Karpas-422 (cell line): ENCODE data around the gene CANT1. TPM values are rescaled to one million over a fixed set of nuclear protein-coding genes. Genes with fewer than 3 reads are reported as not detected.

Experiments
- DNase-seq: peaks from one replicate; pipeline ENCODE4 v3.0.0-alpha.2; 2015
- H2AFZ ChIP-seq: fragments of 200-600 bp; sonication (generic); 2 replicates; pipeline ENCODE4 v1.6.1; 2014; ENCODE audit warnings: antibody characterized with exemption, low read length, mixed read lengths
- H3K27ac ChIP-seq: fragments of 200-600 bp; sonication (generic); 2 replicates; pipeline ENCODE4 v1.5.1; 2014; ENCODE audit warnings: mild to moderate bottlenecking, low read length, moderate library complexity
- H3K27me3 ChIP-seq: fragments of 200-600 bp; sonication (generic); 2 replicates; pipeline ENCODE4 v1.6.1; 2014; ENCODE audit warnings: low read length, mixed read lengths
- H3K36me3 ChIP-seq: fragments of 200-600 bp; sonication (generic); 2 replicates; pipeline ENCODE4 v1.6.1; 2014; ENCODE audit warnings: low read length, mixed read lengths; ENCODE audit not compliant: insufficient read depth
- H3K4me1 ChIP-seq: fragments of 200-600 bp; sonication (generic); 2 replicates; pipeline ENCODE4 v1.6.1; 2014; ENCODE audit warnings: mild to moderate bottlenecking, low read length, mixed read lengths
- H3K4me2 ChIP-seq: fragments of 200-600 bp; sonication (generic); 2 replicates; pipeline ENCODE4 v1.6.1; 2014; ENCODE audit warnings: low read length, low read depth, mild to moderate bottlenecking; ENCODE audit not compliant: poor library complexity, severe bottlenecking
- H3K4me3 ChIP-seq: fragments of 200-600 bp; sonication (generic); 2 replicates; pipeline ENCODE4 v1.5.1; 2014; ENCODE audit warnings: mild to moderate bottlenecking, antibody characterized with exemption, low read length, mixed read lengths
- H3K79me2 ChIP-seq: fragments of 200-600 bp; sonication (generic); 2 replicates; pipeline ENCODE4 v1.6.1; 2014; ENCODE audit warnings: mild to moderate bottlenecking, low read length, mixed read lengths
- H3K9ac ChIP-seq: fragments of 200-600 bp; sonication (generic); 2 replicates; pipeline ENCODE4 v1.6.0; 2014; ENCODE audit warnings: low read length
- H3K9me2 ChIP-seq: fragments of 200-600 bp; sonication (generic), shearing (Covaris generic); replicated peaks from 2 replicates; pipeline ENCODE4 v1.6.0; 2014; ENCODE audit warnings: mild to moderate bottlenecking, low read length, moderate library complexity; ENCODE audit not compliant: insufficient read depth
- H3K9me3 ChIP-seq: fragments of 300-700, 200-600 bp; sonication (generic); 2 replicates; pipeline ENCODE4 v1.6.1; 2014; ENCODE audit warnings: low read length, mixed read lengths
- H4K20me1 ChIP-seq: fragments of 200-600 bp; sonication (generic); 2 replicates; pipeline ENCODE4 v1.6.1; 2014; ENCODE audit warnings: mild to moderate bottlenecking, antibody characterized with exemption, low read length, low read depth; ENCODE audit not compliant: insufficient read depth
- total RNA-seq: library from RNA; depleted of rRNA; stranded (reverse); fragments of >200 nt; shearing (Covaris generic); gene quantifications from 2 replicates; pipeline ENCODE4 v1.2.3, GENCODE V29; 2014; ENCODE audit warnings: low replicate concordance

CANT1 gene
- total RNA-seq, 1 experiment from 2014 or later: 22.7 TPM

DNA sequence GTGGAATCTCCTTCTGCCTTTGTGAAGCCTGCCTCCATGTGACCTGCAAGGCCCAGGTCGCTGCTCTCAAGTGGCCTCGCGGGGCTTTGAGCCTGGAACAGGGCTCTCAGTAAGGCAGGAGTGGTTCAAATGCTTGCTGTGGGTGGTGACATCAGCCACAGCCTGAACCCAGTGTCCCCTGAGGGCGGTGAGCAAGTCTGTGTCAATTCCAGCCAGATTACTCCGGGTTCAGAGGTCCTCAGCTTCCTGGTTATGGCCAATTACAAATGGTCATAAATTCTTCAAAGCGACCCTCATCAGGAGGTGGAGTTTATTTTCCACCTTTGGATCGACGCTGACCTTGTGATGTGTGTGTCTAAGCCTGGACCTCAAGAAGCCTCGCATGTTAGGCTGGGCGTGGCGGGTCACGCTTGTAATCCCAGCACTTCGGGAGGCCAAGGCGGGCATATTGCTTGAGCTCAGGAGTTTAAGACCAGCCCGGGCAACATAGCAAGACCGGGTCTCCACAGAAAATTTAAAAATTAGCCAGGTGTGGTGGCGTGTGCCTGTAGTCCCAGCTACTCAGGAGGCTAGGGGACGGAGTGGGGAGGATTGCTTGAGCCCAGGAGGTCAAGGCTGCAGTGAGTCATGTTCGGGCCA is 47.1 kb downstream of the CANT1 start:
- Histone ChIP-seq H3K4me3 (no peak overlapping the region), H3K4me2 (no peak overlapping the region), H3K27ac (no peak overlapping the region), H3K4me1 (peaks cover 6% of the 10 kb centered on the region), H3K9me2 (no peaks in the 10 kb centered on the region), H3K9ac (no peak overlapping the region), H4K20me1 (no peaks in the 10 kb centered on the region), H3K79me2 (no peaks in the 10 kb centered on the region), H3K27me3 (no peaks in the 10 kb centered on the region), H2AFZ (no peak overlapping the region), H3K36me3 (no peaks in the 10 kb centered on the region), H3K9me3 (no peaks in the 10 kb centered on the region)
- DNase-seq: peak; percentile 37

DNA sequence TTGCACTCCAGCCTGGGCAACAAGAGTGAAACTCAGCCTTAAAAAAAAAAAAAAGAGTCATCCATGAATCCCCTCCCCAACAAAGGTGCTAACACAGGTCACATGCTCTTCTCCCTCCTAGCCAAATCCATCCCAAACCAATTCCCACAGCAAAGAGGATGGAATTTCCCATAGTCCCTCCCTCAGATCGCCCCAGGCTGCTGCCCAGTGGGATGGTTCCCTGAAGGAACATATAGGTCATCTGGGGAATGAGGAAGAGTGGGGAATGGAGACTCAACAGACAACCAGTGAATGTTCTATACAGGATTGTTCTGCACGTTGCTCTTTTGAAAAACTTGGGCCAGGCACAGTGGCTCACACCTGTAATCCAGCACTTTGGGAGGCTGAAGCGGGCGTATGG is 48.0 kb downstream of the CANT1 start:
- Histone ChIP-seq H3K4me2 (no peak overlapping the region), H2AFZ (no peak overlapping the region), H3K4me1 (peaks cover 6% of the 10 kb centered on the region), H3K9me2 (no peaks in the 10 kb centered on the region), H3K9me3 (no peaks in the 10 kb centered on the region), H3K36me3 (no peaks in the 10 kb centered on the region), H3K4me3 (no peak overlapping the region), H3K27me3 (no peaks in the 10 kb centered on the region), H3K9ac (no peak overlapping the region), H4K20me1 (no peaks in the 10 kb centered on the region), H3K79me2 (no peaks in the 10 kb centered on the region), H3K27ac (no peak overlapping the region)
- DNase-seq: no peak

DNA sequence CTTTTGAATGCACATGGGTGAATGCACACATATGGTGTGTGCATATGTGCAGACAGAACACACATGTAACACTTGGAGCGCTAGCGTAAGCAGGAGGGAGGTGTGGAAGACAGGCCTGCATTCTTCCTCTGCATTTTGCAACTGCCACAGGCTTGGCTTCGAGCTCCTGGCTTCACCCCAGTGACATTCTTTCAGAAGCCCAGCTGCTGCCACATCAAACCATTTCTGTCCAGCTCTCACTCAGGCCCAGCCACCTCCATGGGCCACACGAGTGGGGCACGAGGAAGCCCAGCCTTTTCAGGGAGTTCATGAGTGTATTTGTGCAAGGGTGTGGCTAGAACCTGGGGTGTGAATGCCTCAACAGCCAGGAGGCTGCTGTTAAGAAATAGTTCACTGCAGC is 48.6 kb downstream of the CANT1 start:
- Histone ChIP-seq H3K9ac (no peak overlapping the region), H3K79me2 (no peaks in the 10 kb centered on the region), H3K4me3 (no peak overlapping the region), H4K20me1 (no peaks in the 10 kb centered on the region), H3K4me2 (no peak overlapping the region), H2AFZ (no peak overlapping the region), H3K36me3 (no peaks in the 10 kb centered on the region), H3K4me1 (peaks cover 6% of the 10 kb centered on the region), H3K9me2 (no peaks in the 10 kb centered on the region), H3K9me3 (no peaks in the 10 kb centered on the region), H3K27me3 (no peaks in the 10 kb centered on the region), H3K27ac (no peak overlapping the region)
- DNase-seq: peak; percentile 11

DNA sequence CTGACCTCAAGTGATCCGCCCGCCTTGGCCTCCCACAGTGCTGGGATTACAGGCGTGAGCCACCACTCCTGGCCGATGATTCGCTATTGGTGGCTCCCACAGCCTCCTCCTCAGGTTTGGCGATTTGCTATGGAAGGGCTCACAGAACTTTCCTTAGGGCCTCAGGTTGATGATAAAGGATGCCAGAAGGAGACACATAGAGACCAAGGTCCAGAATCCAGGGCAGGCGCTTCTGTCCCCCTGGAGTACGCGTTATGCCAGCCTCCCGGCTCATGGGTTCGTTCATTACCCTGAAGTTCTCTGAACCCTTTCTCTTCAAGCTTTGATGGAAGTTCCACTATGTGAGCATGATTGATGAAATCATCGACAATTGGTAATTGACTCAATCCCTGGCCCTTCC is 49.8 kb downstream of the CANT1 start:
- H3K4me2 ChIP-seq: no peak overlapping the region
- no peaks in the 10 kb centered on the region for H4K20me1 ChIP-seq
- no peak overlapping the region for H2AFZ ChIP-seq
- no peaks in the 10 kb centered on the region for H3K36me3 ChIP-seq
- H3K4me3 ChIP-seq: no peak overlapping the region
- H3K9me3 ChIP-seq: no peaks in the 10 kb centered on the region
- H3K27me3 ChIP-seq: no peaks in the 10 kb centered on the region
- no peaks in the 10 kb centered on the region for H3K79me2 ChIP-seq
- peak; percentile 16 for DNase-seq
- no peak overlapping the region for H3K9ac ChIP-seq
- H3K4me1 ChIP-seq: no peaks in the 10 kb centered on the region
- no peak overlapping the region for H3K27ac ChIP-seq
- H3K9me2 ChIP-seq: no peaks in the 10 kb centered on the region

DNA sequence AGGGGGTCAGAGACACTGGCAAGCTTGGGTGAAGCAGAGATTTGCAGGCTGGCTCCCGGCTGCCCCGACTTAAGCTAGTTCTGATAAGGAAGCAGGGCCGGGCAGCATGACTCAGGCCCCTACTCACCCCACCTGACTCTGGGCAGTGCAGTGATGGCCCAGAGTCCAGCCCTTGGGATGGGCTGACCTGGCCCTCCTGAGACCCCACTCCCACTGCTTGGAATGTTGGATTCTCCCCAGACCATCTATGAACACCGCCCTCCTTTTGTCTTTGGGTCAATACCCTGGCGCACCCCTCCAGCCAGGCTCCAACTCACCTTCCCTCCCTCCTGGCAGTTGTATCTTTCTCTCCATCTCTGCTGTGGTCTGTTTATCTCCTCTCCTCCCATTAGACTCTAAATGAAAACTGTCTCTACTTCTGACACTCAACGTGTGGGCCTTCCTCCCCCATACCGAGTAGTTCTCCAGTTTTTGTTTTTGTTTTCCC is 50.9 kb downstream of the CANT1 start:
- no peaks in the 10 kb centered on the region for H3K9me2 ChIP-seq
- no peaks in the 10 kb centered on the region for H3K4me1 ChIP-seq
- no peak overlapping the region for H3K27ac ChIP-seq
- no peaks in the 10 kb centered on the region for H4K20me1 ChIP-seq
- no peak overlapping the region for H3K4me3 ChIP-seq
- no peak overlapping the region for H2AFZ ChIP-seq
- no peaks in the 10 kb centered on the region for H3K36me3 ChIP-seq
- H3K4me2 ChIP-seq: no peak overlapping the region
- no peak for DNase-seq
- no peak overlapping the region for H3K9ac ChIP-seq
- H3K79me2 ChIP-seq: no peaks in the 10 kb centered on the region
- no peaks in the 10 kb centered on the region for H3K9me3 ChIP-seq
- H3K27me3 ChIP-seq: no peaks in the 10 kb centered on the region

DNA sequence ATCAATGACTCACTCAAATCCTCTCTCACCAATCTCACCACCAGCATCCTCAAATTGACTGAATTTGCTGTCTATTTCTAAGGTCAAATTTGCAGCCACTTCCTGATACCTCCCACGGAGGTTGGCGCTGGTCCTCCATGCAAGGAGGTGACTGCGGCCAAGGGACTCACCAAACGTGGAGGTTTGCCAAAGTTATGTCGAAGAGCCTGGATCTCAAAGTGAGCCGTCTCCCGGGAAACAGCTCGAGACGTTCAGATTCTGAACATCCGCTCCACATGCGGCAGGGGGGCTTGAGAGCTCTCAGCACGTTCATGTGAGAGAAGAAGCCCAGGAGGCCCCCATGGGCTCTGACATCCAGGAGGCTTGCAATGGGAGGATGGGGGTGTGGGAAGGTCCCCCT is 52.4 kb downstream of the CANT1 start:
- no peak overlapping the region for H3K4me2 ChIP-seq
- no peaks in the 10 kb centered on the region for H3K9me3 ChIP-seq
- H3K9me2 ChIP-seq: no peaks in the 10 kb centered on the region
- H2AFZ ChIP-seq: no peak overlapping the region
- no peak overlapping the region for H3K9ac ChIP-seq
- no peaks in the 10 kb centered on the region for H4K20me1 ChIP-seq
- no peak overlapping the region for H3K27ac ChIP-seq
- H3K36me3 ChIP-seq: no peaks in the 10 kb centered on the region
- H3K27me3 ChIP-seq: no peaks in the 10 kb centered on the region
- H3K79me2 ChIP-seq: no peaks in the 10 kb centered on the region
- DNase-seq: no peak
- H3K4me1 ChIP-seq: no peaks in the 10 kb centered on the region
- no peak overlapping the region for H3K4me3 ChIP-seq

DNA sequence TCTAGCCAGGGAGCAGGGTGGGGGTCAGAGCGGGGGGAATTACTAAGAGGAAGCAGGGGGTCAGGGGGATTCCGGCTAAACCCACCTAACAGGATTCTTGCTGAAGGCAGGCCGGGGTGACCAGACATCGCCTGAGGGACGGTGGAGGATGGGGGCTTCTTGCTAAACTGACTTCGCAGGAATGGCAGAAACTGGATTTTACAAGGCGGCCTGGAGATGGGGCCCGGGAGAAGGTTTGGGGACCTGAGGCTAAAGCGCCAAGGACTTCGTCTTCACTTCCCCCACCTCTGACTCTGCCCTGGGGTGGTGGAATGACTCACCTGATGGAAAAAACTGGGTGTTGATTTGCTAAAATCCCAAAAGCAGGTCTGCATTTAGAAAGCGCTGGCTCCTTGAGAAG is 53.3 kb downstream of the CANT1 start:
- Histone ChIP-seq H3K4me3 (no peak overlapping the region), H3K36me3 (no peaks in the 10 kb centered on the region), H3K79me2 (no peaks in the 10 kb centered on the region), H3K27ac (no peak overlapping the region), H3K4me1 (no peaks in the 10 kb centered on the region), H2AFZ (no peak overlapping the region), H3K9ac (no peak overlapping the region), H4K20me1 (no peaks in the 10 kb centered on the region), H3K9me2 (no peaks in the 10 kb centered on the region), H3K4me2 (no peak overlapping the region), H3K9me3 (peaks cover 3% of the 10 kb centered on the region), H3K27me3 (no peaks in the 10 kb centered on the region; the same call in 1 of the 2 replicates)
- no peak for DNase-seq

DNA sequence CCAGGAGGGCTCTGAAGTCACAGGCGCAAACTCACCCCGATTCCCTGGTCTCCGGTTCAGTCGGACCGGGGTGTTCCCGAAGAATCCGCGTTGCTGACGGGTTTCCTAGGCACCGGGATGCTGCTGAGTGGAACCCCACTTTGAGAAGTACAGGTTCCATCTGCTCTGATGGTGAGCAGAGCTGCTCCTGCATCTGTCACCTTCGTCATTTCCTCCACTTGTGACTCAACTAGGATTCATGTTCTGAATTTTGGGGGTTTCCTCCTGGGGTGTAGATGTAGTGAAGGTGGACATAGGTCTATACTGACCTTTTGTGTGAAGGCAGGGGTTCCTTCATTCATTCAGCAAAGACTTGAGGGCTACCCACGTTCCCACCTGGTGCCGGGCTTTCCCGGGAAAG is 54.9 kb downstream of the CANT1 start:
- peaks cover 12% of the 10 kb centered on the region for H3K9me3 ChIP-seq
- no peak overlapping the region for H3K27ac ChIP-seq
- H4K20me1 ChIP-seq: no peaks in the 10 kb centered on the region
- no peaks in the 10 kb centered on the region for H3K79me2 ChIP-seq
- H3K36me3 ChIP-seq: no peaks in the 10 kb centered on the region
- H2AFZ ChIP-seq: no peak overlapping the region
- H3K4me1 ChIP-seq: no peaks in the 10 kb centered on the region
- no peak overlapping the region for H3K9ac ChIP-seq
- H3K4me2 ChIP-seq: no peak overlapping the region
- no peak for DNase-seq
- H3K9me2 ChIP-seq: no peaks in the 10 kb centered on the region
- no peak overlapping the region for H3K4me3 ChIP-seq
- H3K27me3 ChIP-seq: no peaks in the 10 kb centered on the region; the same call in 1 of the 2 replicates
